Endometrial microvascular endothelial cells (primary cell): ENCODE measurements around the gene KAT5. TPM values are rescaled to one million over a fixed set of nuclear protein-coding genes. Genes with fewer than 3 reads are reported as not detected.
"Not testable (repeated sequence)": the region's sequence is repeated elsewhere in the genome, so short reads cannot be mapped to it uniquely, and the experiment has no call there.

ENCODE experiments used
- in situ Hi-C: cut with HindIII; loops from 2 replicates; pipeline ENCODE4 v1.10.0; 2017; ENCODE audit warnings: low sequenced_read_pairs, low pct_unique_long_range_greater_than_20kb; ENCODE audit errors: inconsistent ontology term
- total RNA-seq: library from RNA; depleted of rRNA; stranded (reverse); fragments of >200 nt; gene quantifications from one replicate; pipeline ENCODE4 v1.2.3, GENCODE V29; 2015; ENCODE audit errors: inconsistent ontology term

The KAT5 gene
- 34.0 TPM for total RNA-seq

DNA sequence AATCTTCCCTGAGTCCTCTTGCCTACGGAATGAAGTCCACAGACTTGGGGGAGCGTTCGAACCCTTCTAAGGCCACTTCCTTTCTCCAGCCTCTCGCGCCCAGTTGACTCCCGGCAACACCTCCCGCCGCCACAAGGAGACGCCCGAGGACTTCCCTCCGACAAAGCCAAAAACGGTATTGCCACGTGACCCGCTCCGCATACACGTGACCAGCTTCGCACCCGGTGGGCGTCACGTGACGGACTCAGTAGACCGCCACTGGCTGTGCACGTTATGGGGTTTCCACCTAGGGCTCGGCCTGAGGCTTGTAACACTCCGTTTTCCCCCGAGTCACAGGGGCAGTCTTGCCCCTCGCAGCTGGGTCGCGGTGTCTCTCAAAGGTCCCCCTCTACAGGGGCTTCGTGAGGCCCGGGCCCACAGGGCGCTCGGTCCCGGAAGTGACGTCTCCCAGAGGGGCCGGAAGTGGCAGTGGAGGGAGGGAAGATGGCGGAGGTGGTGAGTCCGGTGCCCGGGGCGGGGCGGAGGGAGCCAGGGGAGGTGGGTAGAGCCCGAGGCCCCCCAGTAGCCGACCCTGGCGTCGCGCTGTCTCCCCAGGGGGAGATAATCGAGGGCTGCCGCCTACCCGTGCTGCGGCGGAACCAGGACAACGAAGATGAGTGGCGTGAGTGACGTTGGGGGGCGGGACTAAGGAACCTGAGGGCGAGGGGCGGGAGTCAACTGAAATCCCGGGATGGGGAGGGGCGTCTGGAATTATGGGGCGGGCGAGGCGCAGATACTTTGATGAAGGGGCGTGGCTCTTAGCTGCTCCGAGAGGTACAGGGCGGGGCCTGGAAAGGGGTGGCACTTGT, at the start of gene KAT5:
TSS of gene KAT5 (plus strand) at position 468 of the 848 bp plus-strand sequence. CDS start at position 484, 16 bp downstream.
- in situ Hi-C loops = no loop called here

DNA sequence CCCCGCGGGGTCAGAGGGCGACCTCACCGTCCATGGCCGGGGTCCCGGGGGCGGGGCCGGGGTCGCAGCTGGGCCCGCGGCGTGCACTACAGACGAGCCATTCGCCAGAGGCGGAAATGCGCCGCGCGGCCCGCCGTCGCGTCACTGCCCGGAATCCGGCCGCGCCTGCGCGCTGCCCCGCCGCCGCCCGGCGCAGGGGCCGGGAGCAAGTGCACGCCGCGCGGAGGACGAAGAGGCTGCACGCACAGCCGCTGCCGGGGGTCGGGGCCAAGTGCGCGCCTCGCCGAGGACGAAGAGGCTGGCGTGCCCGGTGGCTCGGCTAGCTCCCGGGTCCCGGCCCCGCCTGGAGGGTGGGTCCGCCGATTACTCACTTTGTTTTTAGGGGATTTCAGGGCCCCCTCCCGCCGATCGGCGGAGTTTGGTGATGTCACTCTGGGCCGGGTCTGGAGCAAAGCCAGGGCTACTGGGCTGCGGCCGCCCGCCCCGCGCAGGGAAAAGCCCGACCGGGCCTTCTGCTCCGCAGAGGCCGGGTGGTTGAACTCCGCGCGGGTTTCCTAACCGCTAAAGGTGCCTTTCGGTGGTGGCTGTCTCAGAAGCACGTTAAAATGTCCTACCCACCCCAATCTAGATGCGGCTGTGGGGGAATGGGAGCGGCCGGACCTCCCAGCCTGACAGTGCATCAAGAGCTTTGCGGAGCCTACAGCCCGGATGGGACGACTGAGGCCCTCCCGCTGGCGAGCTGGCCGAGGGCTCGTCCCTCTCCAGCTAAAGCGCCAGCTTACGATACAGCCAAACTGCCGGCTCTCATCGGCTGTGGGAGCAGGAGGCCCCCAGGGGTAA, 49.0 kb upstream of the KAT5 start, which contains the start of gene RELA:
TSS of gene RELA (minus strand) at position 118 of the 840 bp plus-strand sequence. CDS start at position 34, 84 bp downstream.
- in situ Hi-C loops = no loop called here

DNA sequence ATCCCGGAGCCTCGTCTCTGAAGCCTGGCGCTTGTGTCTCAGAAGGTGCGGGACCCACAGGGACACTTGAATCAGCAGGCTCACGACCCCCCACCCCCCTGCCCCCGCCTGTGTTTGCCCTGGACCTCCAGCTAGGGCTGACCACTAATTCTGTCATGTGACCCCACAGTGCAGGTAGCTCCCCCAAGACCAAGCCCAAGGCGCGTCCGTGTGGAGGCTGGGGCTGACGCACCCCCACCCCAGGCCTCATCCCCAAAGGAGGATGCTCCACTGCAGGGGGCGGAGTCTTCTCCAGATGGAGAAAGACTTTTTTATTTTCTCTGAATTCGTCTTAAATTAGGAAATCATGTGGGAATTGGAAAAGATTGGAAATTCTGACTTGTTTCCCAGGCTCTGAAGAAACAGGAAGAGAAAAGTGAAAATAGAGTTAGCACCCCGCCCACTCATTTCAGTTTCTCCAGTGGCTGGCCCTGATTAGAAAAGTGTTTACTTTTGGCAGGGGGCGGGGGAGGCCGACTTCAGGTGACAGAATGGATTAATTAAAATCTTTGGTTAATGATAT, 48.3 kb upstream of the KAT5 start:
- in situ Hi-C loops = no loop called here

DNA sequence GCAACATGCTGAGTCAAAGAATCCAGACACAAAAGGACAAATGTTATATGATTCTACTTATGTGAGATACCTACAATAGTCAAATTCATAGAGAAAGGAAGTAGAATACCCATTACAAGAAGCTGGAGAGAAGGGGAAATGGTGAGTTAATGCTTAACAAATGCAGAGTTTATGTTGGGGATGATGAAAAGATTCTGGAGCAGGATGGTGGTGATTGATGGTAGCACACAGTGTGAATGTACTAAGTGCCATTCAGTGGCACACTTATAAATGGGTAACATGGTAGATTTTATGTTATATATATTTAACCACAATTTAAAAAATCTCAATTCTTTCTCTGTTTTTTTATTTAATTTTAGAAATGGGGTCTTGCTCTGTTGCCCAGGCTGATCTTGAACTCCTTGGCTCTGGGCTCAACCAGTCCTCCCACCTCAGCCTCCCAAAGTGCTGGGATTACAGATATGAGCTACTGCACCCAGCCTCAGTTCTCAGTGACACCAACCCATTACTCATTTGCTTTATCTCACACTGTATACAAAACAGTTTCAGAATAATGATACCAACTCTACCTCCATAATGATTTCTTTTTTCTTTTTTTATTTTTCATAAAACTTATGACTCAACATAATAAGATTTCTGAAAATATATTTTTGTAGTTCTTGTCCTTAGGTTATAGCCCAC, 39.7 kb upstream of the KAT5 start:
- in situ Hi-C loops = no loop called here

DNA sequence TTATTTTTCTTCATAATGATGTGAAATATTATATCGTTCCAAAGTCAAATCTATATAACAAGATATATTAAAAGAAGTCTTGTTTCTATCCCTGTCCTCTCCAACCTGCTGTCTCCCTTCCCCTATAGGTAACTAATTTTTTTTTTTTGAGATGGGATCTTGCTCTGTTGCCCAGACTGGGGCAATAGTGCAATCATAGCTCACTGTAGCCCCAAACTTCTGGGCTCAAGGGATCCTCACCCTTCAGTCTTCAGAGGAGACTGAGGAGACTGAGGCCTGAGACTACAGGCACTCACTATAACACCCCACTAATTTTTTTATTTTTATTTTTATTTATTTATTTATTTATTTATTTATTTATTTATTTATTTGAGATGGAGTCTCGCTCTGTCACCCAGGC, 39.1 kb upstream of the KAT5 start:
- in situ Hi-C loops = no loop called here

DNA sequence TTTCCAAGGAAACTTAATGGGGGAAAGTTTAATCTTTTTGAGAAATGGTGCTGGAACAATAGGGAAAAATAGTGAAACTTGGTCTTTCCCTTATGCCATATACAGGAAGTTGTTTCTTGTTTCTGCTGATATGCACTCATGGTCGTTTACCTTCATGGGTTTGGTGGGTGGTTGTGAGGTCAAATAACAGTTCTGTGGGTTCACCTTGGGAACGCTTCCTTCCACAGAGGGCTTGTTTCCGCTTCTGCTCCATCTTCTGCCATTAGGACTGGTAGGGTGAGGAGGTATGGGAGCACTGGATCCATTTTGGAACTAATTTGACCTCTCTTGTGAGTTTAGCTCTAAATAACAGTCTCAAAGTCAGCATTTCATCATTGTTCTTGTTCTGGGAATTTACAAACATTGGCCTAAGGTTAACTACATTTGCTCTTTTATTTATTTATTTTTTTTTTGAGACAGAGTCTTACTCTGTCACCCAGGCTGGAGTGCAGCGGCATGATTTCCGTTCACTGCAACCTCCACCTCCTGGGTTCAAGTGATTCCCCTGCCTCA, 31.8 kb upstream of the KAT5 start:
- in situ Hi-C loops = no loop called here

DNA sequence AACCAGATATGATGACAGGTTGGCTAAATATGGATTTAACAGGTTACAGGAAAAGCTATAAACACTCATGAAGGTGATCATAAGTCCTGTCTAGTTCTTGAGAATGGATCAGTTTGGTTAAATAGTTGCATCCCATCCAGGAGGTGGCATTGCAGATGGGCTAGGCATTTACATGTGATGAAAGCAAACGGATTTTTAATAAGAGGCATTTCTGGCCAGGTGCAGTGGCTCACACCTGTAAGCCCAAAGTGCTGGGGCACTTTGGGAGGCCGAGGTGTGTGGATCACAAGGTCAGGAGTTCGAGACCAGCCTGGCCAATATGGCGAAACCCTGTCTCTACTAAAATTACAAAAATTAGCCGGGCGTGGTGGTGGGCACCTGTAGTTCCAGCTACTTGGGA, 28.6 kb upstream of the KAT5 start:
- in situ Hi-C loops = not testable (repeated sequence)

DNA sequence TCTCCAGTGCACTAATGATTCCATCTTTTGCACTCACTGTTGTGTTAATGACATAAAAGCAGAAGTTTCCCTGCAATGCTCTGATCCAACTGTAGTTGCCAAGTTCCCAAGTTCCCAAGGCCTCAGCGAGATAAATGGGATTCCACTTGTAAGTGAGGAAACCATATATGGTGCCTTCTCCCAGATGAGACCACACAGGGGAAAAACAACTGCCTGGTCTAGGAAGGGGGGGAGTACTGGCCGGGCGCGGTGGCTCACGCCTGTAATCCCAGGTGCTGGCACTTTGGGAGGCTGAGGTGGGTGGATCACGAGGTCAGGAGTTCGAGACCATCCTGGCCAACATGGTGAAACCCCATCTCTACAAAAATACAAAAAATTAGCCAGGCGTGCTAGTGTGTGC, 26.1 kb upstream of the KAT5 start:
- in situ Hi-C loops = no loop called here

DNA sequence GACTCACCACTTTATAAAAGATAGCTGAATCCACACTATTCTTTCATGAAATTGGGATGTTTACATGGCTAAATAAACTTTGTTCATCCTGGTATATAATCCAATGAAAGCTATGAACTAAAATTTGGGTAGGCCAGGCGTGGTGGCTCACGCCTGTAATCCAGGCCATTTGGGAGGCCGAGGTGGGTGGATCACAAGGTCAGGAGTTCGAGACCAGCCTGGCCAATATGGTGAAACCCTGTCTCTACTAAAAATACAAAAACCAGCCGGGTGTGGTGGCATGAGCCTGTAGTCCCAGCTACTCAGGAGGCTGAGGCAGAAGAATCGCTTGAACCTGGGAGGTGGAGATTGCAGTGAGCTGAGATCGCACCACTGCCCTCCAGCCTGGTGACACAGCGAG, 20.2 kb upstream of the KAT5 start:
- in situ Hi-C loops = not testable (repeated sequence)

DNA sequence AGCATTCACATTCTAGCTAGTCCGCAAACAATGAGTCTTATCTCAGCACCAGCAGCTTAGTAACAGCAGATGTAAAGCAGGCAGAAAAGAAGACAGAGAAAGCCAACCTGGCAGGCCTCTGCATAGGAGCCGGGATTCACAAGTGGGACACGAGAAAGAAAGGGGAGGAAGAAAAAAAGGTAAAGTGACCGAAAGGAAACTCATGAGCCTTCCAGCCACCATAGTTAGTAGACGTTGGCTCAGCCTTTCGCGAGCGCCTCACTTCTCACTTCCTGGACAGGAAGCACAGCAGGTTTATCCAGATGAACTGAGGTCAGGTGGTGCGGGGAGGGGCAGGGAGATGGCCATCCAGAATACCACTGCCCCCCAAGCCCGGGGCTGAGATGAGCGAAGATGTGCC, 19.7 kb upstream of the KAT5 start:
- in situ Hi-C loops = no loop called here

DNA sequence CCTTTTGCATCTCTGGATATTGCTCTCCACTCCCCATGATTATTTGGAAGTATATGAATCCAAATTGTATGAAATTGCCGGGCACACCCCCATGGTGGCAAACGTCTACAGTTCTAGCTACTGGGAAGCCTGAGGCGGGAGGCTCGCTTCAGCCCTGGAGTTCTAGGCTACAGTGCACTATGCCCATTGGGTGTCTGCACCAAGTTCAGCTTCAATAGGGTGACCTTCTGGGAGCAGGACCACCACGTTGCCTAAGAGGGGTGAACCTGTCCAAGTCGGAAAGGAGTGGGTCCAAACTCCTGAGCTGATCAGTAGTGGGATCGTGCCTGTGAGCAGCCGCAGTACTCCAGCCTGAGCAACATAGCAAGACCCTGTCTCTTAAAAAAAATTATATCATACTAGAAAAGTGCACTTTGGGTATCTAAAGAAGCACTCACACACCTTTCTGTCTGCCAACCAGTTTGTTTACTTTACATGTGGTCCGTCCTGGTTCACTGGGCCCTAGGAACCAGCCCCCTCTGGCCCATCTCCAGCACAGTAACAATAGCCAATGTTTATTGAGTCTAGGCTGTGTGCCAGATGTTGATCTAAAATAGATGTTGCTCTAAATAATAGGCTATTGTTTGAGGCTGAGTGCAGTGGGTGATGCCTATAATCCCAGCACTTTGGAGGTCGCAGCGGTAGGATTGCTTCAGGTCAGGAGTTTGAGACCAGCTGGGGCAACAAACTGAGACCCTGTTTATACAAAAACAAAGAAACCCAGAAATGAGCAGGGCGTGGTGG, 16.4 kb upstream of the KAT5 start:
- in situ Hi-C loops = no loop called here

DNA sequence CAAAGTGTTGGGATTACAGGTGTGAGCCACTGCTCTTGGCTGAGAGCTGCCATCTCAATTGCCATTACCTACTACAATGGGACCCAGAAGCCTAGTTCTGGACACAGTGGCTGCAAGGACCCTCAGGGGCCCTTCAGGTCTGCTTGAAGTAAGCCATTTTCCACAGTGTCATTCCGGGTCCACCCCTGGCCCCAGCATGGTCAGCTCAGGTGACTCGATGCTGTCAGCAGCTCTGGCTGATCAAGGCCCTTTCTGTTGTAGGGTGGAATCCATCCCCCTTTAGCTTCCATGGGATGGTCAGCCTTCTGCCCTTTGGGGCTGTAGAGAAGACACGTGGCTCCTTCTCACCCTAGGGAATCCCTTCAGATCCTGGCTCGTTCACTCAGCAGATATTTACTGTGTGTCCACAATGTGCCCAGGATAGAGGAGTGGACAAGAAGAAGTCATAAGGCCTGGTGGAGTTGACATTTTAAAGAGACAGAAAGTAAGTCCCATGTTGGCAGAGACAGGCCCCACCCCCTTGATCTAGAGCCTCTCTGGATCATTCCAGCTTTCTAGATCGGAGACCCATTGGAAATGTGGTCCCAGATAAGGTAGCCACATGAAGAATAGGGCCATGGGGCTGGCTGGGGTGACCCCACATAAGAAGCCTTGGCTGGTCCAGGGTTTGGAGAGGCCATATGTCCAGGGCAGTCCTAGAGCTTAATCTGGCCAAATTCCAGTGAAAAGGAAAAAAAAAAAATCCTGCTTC, 15.1 kb upstream of the KAT5 start:
- in situ Hi-C loops = no loop called here

DNA sequence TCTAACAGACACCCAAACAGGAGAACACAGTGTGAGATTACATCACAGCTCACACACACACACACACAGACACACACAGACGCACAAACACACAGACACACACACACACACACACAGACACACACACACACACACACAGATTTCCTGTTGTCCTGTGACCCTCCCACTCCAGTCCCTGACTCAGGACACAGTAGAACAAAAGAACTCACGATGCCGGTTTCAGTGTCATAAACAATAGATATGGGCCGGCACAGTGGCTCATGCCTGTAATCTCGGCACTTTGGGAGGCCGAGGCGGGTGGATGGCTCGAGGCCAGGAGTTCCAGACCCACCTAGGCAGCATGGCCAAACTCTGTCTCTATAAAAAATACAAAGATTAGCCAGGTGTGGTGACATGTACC, 13.8 kb upstream of the KAT5 start:
- in situ Hi-C loops = no loop called here

DNA sequence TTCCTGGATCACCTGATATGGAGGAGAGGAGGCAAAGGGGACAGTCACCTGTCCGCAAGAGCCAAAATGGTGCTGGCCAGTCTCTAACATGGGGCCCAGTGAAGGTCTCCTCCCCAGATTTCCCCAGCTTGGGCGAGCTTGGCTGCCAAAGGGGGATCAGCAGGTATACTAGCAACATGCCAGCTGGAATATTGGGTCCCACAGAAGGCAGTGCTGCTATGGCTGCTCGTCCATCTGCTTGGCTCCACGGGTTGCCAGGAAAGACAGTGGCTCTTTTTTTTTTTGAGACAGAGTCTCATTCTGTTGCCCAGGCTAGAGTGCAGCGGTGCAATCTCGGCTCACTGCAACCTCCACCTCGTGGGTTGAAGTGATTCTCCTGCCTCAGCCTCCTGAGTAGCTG, 12.7 kb upstream of the KAT5 start:
- in situ Hi-C loops = no loop called here

DNA sequence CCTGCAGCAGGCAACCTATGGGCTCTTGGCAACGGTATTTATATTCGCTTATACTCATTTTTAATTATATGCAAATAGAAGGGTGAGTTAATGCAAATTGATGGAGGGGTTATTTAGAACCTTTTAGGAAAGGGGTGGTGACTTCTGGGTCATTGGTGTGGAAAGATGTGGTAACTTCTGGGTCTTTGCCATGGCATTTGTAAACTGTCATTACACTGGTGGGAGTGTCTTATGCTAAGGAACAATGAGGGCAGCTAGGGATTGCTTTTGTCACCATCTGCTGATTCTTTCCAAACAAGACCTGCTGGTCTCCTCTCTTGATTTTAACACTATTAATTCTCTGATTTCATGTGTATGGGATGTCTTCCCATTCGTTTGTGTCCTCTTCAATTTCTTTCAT, 11.7 kb upstream of the KAT5 start:
- in situ Hi-C loops = no loop called here

DNA sequence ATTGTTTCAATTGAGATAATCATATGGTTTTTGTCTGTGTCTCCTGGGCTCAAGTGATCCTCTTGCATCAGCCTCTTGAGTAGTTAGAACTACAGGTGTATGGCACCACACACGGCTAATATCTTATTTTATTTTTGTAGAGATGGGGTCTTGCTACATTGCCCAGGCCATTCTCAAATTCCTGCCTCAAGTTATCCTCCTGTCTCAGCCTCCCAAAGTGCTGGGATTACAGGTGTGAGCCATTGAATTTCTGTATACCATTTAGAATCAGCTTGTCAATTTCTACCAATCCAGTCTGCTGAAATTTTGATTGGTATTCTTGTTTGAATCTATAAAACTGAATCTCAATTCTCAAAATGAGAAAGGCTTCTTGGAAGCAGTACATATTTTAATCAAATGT, 10.4 kb upstream of the KAT5 start:
- in situ Hi-C loops = no loop called here

DNA sequence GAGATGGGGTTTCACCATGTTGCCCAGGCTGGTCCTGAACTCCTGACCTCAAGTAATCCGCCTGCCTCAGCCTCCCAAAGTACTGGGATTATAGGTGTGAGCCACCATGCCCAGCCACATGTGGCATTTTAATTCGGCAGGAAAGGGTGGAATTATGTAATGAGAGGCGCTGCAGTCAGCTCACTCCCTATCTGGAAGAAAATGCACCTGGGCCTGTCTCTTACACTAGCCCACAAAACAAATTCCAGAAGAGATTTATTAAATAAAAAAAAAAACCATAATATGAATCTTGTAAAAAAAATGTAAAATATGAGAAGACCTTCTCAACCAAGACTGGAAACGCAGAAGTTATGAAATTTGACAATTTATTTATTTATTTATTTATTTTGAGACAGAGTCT, 8.2 kb upstream of the KAT5 start:
- in situ Hi-C loops = no loop called here
